HG03565 (cell line): ENCODE data around the gene CLP1.

Source experiments
- ATAC-seq: cut with Tn5 transposase; IDR thresholded peaks from one replicate; pipeline ENCODE4 v1.9.1; 2021; ENCODE audit warnings: mild to moderate bottlenecking, moderate library complexity; ENCODE audit not compliant: unreplicated experiment

Gene CLP1

GRCh38 chr11:57657194-57658022 is at the start of gene CLP1:
CLP1 (plus strand) TSS chr11:57657762; CDS start chr11:57659477, 1,715 bp downstream.
- ATAC-seq = peak; percentile 99

- ATAC-seq = no peak
These were observed 47.4 kb upstream of the CLP1 start for GRCh38 chr11:57610170-57610569.

DNA sequence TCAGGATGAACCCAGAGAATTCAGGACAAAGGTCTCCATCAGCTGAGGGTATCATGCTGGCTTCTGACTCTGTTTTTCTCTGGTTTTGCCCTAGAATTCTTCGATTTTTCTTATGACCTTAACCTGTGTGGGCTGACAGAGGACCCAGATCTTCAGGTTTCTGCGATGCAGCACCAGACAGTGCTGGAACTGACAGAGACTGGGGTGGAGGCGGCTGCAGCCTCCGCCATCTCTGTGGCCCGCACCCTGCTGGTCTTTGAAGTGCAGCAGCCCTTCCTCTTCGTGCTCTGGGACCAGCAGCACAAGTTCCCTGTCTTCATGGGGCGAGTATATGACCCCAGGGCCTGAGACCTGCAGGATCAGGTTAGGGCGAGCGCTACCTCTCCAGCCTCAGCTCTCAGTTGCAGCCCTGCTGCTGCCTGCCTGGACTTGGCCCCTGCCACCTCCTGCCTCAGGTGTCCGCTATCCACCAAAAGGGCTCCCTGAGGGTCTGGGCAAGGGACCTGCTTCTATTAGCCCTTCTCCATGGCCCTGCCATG is 43.3 kb upstream of the CLP1 start:
- ATAC-seq = no peak

- ATAC-seq = no peak
These were observed 42.3 kb upstream of the CLP1 start for GRCh38 chr11:57615308-57615707.

DNA sequence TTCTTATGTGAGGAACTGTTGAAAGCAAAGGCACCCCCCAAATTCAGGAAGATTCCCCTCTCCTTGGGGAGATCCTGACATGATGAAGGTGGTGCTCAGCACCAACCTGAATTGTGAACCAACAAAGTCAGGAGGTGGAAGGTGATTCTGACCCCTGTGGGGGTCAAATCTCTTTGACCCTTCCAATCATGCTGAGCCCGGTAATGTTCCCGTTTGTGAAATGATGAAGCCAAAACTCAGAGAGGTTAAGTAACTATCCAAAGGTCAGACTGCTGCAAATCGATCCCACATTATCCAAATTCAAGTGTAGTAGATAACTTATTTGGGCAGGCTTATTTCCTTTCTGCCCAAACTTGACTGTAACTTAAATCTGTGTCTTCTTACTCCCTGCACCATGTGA is 41.0 kb upstream of the CLP1 start:
- no peak for ATAC-seq

- no peak for ATAC-seq
These were observed 39.1 kb upstream of the CLP1 start for GRCh38 chr11:57618438-57618837.

DNA sequence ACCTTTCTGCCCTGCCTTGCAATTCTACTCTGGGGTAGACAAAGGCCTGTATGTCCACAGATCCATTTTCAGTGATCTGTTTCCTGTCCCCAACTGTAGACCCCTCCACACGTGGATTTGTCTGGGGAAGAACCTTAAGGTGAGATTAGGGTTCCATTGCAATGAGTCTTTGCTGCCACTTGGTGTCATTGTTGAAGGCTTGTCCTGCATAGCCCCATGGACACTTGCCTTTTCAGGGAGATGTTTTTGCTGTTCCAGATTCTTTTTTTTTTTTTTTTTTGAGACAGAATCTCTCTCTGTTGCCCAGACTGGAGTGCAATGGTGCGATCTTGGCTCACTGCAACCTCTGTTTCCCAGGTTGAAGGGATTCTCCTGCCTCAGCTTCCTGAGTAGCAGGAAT is 38.2 kb upstream of the CLP1 start:
- no peak for ATAC-seq

DNA sequence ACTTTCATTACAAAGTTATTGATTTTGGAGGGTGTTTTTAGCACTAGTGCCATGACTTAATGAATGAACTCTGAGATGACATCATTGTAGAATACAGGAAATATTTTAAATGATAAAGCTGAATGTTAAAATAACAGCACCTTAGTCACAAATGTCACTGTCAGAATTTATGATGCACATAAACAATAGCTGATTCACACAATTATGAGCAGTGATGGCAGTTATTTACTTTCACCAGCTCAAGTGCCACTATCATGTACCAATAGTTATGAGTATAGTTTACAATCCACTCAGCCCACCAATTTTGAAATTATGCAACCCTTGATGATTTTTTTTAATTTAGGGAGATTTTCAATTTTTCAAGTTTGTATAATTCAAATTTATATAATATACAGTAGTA is 37.1 kb upstream of the CLP1 start:
- no peak for ATAC-seq

- no peak for ATAC-seq
These were observed 35.3 kb upstream of the CLP1 start for GRCh38 chr11:57622263-57622662.

- ATAC-seq = no peak
These were observed 32.7 kb upstream of the CLP1 start for GRCh38 chr11:57624864-57625263.

DNA sequence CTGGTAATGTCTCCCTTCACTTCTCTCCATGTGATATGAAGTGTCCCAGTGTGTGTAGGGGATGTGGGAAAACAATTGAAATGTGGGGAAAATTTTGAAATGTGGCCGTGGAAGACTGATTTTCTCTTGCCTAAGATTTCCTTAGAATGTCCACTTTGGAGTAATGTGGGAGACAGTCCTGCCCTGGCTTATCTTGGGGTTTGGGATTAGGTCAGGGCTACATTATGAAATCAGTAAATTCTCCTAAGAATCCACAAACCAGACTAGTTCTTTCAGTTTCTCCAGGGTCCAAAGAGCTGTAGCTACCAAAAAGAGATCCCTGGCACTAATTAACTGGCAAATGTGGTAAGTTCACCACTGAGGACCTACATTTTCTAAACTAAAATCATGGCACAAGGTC is 30.7 kb upstream of the CLP1 start:
- ATAC-seq = no peak

DNA sequence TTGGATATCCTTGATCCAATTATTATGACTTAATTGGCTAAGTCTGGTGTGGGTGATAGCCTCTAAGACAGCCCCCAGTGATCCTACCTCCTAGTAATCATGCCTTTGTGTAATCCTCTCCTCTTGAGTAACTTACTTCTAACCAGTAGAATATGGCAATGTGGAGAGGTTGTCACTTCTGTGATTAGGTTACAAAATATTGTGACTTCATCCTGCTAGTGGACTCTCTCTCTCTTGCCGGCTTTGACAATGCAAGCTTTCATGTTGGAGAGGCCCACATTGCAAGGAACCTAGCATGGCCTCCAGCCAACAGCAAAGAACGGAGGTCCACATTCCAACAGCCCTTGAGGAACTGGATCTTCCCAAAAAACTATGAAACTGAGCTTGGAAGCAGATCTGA is 27.4 kb upstream of the CLP1 start:
- no peak for ATAC-seq

GRCh38 chr11:57632116-57632515 is 25.4 kb upstream of the CLP1 start:
- no peak for ATAC-seq

GRCh38 chr11:57633394-57634070 is 24.0 kb upstream of the CLP1 start:
- no peak for ATAC-seq

DNA sequence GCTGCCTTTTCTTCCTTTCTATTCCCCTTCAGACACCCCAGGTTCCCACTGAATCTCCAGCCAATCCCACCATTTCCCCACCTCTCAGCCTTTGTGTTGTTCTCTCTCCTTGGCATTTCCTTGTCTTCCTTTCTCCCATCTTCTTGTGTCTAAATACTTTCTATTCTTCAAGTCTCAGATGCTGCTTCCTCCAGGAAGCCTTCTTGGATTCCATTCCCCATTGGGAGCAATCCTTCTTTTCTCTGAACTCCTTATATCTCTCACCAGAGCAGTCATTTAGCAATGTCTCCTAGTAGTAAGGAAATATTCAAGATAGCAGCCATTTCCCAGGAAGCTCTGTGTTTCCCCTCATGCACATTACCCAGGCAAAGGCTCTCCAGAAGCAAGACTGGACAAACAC is 23.3 kb upstream of the CLP1 start:
- no peak for ATAC-seq

- ATAC-seq = no peak
These were observed 22.3 kb upstream of the CLP1 start for GRCh38 chr11:57635246-57635645.

- ATAC-seq = no peak
These were observed 19.9 kb upstream of the CLP1 start for GRCh38 chr11:57637626-57638004.

GRCh38 chr11:57638005-57638781 is 19.4 kb upstream of the CLP1 start:
- no peak for ATAC-seq

- ATAC-seq = no peak
These were observed 18.7 kb upstream of the CLP1 start for GRCh38 chr11:57638811-57639320.

DNA sequence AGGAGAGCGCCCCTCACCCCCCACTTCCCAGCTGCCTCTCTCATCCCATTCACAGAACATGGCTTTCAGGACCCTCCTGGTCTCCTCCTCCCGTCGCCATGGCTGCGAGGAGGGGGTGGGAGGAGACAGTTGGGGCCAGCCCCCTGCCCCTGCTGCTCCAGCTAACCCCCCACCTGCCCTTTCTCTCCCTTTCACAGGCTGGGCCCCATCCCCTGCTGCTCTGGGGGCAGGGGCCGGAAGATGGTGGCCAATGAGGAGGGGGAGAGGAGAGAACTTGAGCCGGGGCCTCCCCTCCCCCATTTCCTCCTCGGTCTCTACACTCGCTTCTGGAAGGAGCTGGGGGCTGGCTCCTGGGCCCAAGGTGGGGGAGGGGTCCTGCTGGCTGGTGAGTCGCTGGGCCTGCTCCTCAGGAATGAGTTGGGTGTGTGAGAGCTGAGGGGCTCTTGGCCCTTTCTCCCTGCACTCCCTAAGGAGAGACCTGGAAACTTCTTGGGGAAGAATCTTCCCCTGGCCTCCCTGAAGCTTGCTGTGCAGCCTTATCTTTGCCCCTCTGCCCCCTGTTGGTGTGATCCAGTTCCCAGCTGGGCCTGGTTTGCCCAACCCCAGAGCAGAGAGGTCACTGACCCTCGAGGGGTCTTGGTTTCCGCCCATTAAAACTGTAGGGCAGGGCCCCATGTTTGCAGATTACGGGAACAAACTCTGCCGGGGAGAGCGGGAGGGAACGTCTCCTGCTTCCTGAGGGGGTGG is 18.1 kb upstream of the CLP1 start:
- no peak for ATAC-seq
